Measurements from ENCODE around the gene NCOA1.

The NCOA1 gene

DNA sequence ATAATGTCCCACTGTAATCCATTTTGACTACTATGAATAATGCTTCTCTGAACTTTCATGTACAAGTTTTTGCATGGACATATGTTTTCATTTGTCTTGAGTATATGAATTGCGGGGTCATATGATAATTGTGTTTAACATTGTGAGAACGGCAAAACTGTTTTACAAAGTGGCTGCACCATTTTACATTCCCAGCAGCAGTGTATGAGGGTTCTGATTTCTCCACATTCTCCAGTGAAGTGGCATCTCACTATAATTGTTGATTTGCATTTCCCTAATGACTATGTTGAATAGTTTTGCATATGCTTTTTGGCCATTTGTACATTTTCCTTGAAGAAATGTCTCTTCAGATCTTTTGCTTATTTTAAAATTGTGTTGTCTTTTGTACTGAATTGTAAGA is 20.1 kb downstream of the NCOA1 start:
- Histone ChIP-seq H3K4me1 (ENCODE audit: control insufficient read depth, insufficient read depth, low read length) (peaks cover 23% of the 10 kb centered on the region), H3K36me3 (ENCODE audit: control insufficient read depth in 2 of 2, insufficient read depth in 1 of 2, low read length in 2 of 2) (no peaks in the 10 kb centered on the region), H3K4me3 (ENCODE audit: low read depth, low read length) (no peak overlapping the region), H3K27ac (ENCODE audit: extremely low read depth, low read depth, low read length) (no peak overlapping the region), H3K9me3 (ENCODE audit: control insufficient read depth, insufficient read depth, low read depth, low read length) (no peaks in the 10 kb centered on the region)
- CTCF ChIA-PET, result no interaction called here
- no peak for TF ChIP-seq ZNF114 (tag by site-specific recombination; IDR thresholded peaks at IDR 0.05)
- no peak for TF ChIP-seq ZNF514 (tag by site-specific recombination; IDR thresholded peaks at IDR 0.05)
- no peak for TF ChIP-seq ZNF366 (tag by site-specific recombination; conservative IDR thresholded peaks at IDR 0.05)
- no peak for TF ChIP-seq KLF9 (tag by site-specific recombination; IDR thresholded peaks at IDR 0.05; ENCODE audit: low read depth)
- TF ChIP-seq ZNF214 (tag by site-specific recombination; IDR thresholded peaks at IDR 0.05; ENCODE audit: borderline replicate concordance), result no peak
- no peak for TF ChIP-seq ZBTB7A (tag by site-specific recombination; IDR thresholded peaks at IDR 0.05; ENCODE audit: low read depth)
- no peak for TF ChIP-seq HOXD13 (CRISPR knock-in tag; IDR thresholded peaks at IDR 0.05; ENCODE audit: borderline replicate concordance)
- POLR2A ChIA-PET, result no interaction called here

DNA sequence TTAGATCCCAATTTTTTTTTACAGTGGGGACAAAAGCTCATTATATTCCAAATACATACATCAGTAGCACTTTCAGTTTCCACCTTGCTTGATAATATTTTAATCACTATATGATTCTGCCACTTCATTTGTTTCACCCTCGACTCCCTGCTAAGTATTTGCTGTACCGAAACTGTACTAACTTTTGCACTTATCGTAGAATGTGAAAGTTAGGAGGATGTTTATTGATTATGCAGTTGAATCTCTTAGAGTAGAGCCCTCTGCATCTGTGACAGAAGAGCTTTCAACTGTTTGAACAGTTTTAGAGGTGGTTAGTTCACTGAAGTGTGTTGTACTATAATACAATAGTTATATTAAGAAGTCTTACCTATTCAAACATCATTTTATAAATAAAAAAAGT is 20.8 kb downstream of the NCOA1 start:
- H3K27ac ChIP-seq (ENCODE audit: extremely low read depth, low read depth, low read length), result no peak overlapping the region
- ChIA-PET CTCF (interaction anchor here (0.6 kb wide), 1 partner anchor 239 kb away, joined by 4 read pairs; no protein-coding TSS in a partner anchor), POLR2A (no interaction called here)
- no peaks in the 10 kb centered on the region for H3K36me3 ChIP-seq (ENCODE audit: control insufficient read depth in 2 of 2, insufficient read depth in 1 of 2, low read length in 2 of 2)
- no peak overlapping the region for H3K4me3 ChIP-seq (ENCODE audit: low read depth, low read length)
- no peaks in the 10 kb centered on the region for H3K9me3 ChIP-seq (ENCODE audit: control insufficient read depth, insufficient read depth, low read depth, low read length)
- TF ChIP-seq ZNF112 (tag by site-specific recombination; IDR thresholded peaks at IDR 0.05) (no peak), ZNF747 (tag by site-specific recombination; IDR thresholded peaks at IDR 0.05) (no peak), ZNF416 (tag by site-specific recombination; IDR thresholded peaks at IDR 0.05) (no peak), PRDM1 (tag by site-specific recombination; IDR thresholded peaks at IDR 0.05) (no peak), PATZ1 (tag by site-specific recombination; IDR thresholded peaks at IDR 0.05) (no peak), ZNF37A (tag by site-specific recombination; IDR thresholded peaks at IDR 0.05) (no peak), ZNF324 (tag by site-specific recombination; IDR thresholded peaks at IDR 0.05) (no peak), REST (tag by site-specific recombination; IDR thresholded peaks at IDR 0.05) (no peak), ZFP69B (tag by site-specific recombination; IDR thresholded peaks at IDR 0.05) (no peak), ZNF16 (tag by site-specific recombination; IDR thresholded peaks at IDR 0.05; ENCODE audit: low read depth) (no peak), ZNF670 (tag by site-specific recombination; IDR thresholded peaks at IDR 0.05; ENCODE audit: low read depth) (no peak), ZBTB1 (tag by site-specific recombination; IDR thresholded peaks at IDR 0.05) (no peak), ZNF266 (tag by site-specific recombination; IDR thresholded peaks at IDR 0.05; ENCODE audit: low read depth) (no peak), ZNF274 (IDR thresholded peaks at IDR 0.05; ENCODE audit: low read length) (no peak), ZNF274 (tag by site-specific recombination; IDR thresholded peaks at IDR 0.05; ENCODE audit: borderline replicate concordance) (no peak)
- peaks cover 23% of the 10 kb centered on the region for H3K4me1 ChIP-seq (ENCODE audit: control insufficient read depth, insufficient read depth, low read length)
